Lung (tissue), 12 donors: Measurements from ENCODE around the gene CDK5R1. TPM values are rescaled to one million over a fixed set of nuclear protein-coding genes. Genes with fewer than 3 reads are reported as not detected.

Experiments
- ATAC-seq: fragments of 200-7000 bp; cut with Tn5 transposase; one replicate; pipeline ENCODE4 v1.9.1; 2020; ENCODE audit warnings: moderate number of reproducible peaks; ENCODE audit not compliant: insufficient read depth, low FRiP score
- DNase-seq, 3 donors: peaks; one replicate each; pipeline ENCODE4 v3.0.0-alpha.2; 2013 to 2017
- H3K27ac ChIP-seq, 2 donors: one replicate each; pipeline ENCODE4 v1.5.1; 2013; ENCODE audit warnings: mild to moderate bottlenecking in 2 of 2, moderate library complexity in 2 of 2, control low read depth in 1 of 2, inconsistent platforms in 1 of 2, low read depth in 1 of 2, low read length in 1 of 2
- H3K27me3 ChIP-seq, 3 donors: one replicate each; pipeline ENCODE4 v1.5.1; 2013; ENCODE audit warnings: low read length in 2 of 3; ENCODE audit not compliant: control insufficient read depth in 3 of 3, insufficient read depth in 3 of 3
- H3K36me3 ChIP-seq, 4 donors: one replicate each; pipeline ENCODE4 v1.5.1; 2013; ENCODE audit warnings: low read length in 4 of 4, mild to moderate bottlenecking in 1 of 4, moderate library complexity in 1 of 4; ENCODE audit not compliant: control insufficient read depth in 4 of 4, insufficient read depth in 4 of 4
- H3K4me1 ChIP-seq, 5 donors: one replicate each; pipeline ENCODE4 v1.5.1; 2013; ENCODE audit warnings: low read length in 5 of 5, mild to moderate bottlenecking in 2 of 5, moderate library complexity in 1 of 5; ENCODE audit not compliant: control insufficient read depth in 5 of 5, insufficient read depth in 5 of 5
- H3K4me3 ChIP-seq: one replicate; pipeline ENCODE4 v1.5.1; 2013; ENCODE audit warnings: mild to moderate bottlenecking, control low read depth, moderate library complexity
- H3K9ac ChIP-seq, 2 donors: one replicate each; pipeline ENCODE4 v1.5.1; 2013; ENCODE audit warnings: low read length in 2 of 2, control low read depth in 1 of 2; ENCODE audit not compliant: insufficient read depth in 1 of 2
- H3K9me3 ChIP-seq, 4 donors: one replicate each; pipeline ENCODE4 v1.5.1; 2013; ENCODE audit warnings: low read length in 3 of 4, mild to moderate bottlenecking in 1 of 4, moderate library complexity in 1 of 4; ENCODE audit not compliant: control insufficient read depth in 4 of 4, insufficient read depth in 3 of 4
- WGBS, 2 donors: extraction: QIAGEN DNeasy Blood & Tissue Kit; methylation state at CpG; one replicate each; pipeline ENCODE4 v1.1.7; 2013; 5-methylcytosine and 5-hydroxymethylcytosine counted together
- polyA plus RNA-seq, 2 donors: library from polyadenylated mRNA; stranded (reverse); fragments of 200-250 nt; gene quantifications; one replicate each; pipeline ENCODE4 v1.2.1, GENCODE V29; 2013
- total RNA-seq, 2 donors: library from RNA; depleted of rRNA in 1 of 2; stranded (reverse); fragments of >200 nt in 1 of 2; gene quantifications; one replicate each; pipeline ENCODE4 v1.2.1, GENCODE V29; 2014 to 2021
- TF ChIP-seq, protein P1 (sequence below): IDR thresholded peaks from 2 replicates; pipeline ENCODE4 v1.5.1; 2012; ENCODE audit warnings: mild to moderate bottlenecking; ENCODE audit errors: control extremely low read depth, extremely low read depth
- donor health status: control.
- donor health status: control.
- donor health status: Bipolar disorder and iron deficiency.
- donor health status: healthy.
- donor health status: DM: yes; HTN: yes; CAD: no.

The CDK5R1 gene
- total and polyA plus RNA-seq, 4 donors = 0.41 to 2.2 (median 1.4) TPM

DNA sequence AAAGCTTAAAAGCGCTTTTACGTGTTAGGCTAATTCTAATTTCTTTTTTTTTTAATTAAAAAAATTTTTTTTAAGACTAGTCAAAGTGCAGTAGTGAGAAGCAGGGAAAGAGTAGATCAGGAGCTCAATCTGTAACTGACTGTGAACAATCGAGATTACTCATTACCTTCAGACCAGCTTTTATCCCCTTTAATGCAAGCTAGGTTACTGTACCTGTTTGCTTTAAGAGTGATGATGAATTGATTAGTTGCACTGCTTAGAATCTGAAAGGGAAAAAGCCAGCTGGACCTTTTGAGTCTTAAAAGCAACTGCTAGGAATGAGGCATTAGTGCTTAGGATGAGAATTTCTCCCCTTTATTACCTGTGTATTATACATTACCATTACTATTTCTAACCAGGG is 23.5 kb upstream of the CDK5R1 start:
- Histone ChIP-seq H3K9me3 (no peaks in the 10 kb centered on the region), H3K4me3 (no peak overlapping the region), H3K9ac (no peak overlapping the region), H3K4me1 (peaks cover 0 to 1% (median 0%) of the 10 kb centered on the region in 5 donors), H3K27me3 (no peaks in the 10 kb centered on the region), H3K27ac (no peak overlapping the region), H3K36me3 (peaks cover 30 to 44% (median 33%) of the 10 kb centered on the region in 4 donors)
- DNase-seq (no peak), ATAC-seq (no peak)
- WGBS, 2 donors = 93 to 94% methylated on average over 3 of the region's 3 CpGs
- TF ChIP-seq, protein P1, sequence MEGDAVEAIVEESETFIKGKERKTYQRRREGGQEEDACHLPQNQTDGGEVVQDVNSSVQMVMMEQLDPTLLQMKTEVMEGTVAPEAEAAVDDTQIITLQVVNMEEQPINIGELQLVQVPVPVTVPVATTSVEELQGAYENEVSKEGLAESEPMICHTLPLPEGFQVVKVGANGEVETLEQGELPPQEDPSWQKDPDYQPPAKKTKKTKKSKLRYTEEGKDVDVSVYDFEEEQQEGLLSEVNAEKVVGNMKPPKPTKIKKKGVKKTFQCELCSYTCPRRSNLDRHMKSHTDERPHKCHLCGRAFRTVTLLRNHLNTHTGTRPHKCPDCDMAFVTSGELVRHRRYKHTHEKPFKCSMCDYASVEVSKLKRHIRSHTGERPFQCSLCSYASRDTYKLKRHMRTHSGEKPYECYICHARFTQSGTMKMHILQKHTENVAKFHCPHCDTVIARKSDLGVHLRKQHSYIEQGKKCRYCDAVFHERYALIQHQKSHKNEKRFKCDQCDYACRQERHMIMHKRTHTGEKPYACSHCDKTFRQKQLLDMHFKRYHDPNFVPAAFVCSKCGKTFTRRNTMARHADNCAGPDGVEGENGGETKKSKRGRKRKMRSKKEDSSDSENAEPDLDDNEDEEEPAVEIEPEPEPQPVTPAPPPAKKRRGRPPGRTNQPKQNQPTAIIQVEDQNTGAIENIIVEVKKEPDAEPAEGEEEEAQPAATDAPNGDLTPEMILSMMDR = no peak

GRCh38 chr17:32464374-32464773 is 22.4 kb upstream of the CDK5R1 start:
- no peaks in the 10 kb centered on the region for H3K27me3 ChIP-seq
- TF ChIP-seq, protein P1 = no peak
- DNase-seq (no peak), ATAC-seq (no peak)
- WGBS, 2 donors = 90 to 94% methylated on average over 1 of the region's 1 CpG
- no peak overlapping the region for H3K4me3 ChIP-seq
- no peak overlapping the region for H3K27ac ChIP-seq
- H3K9me3 ChIP-seq = no peaks in the 10 kb centered on the region
- no peak overlapping the region for H3K9ac ChIP-seq
- H3K4me1 ChIP-seq = peaks cover 0 to 1% (median 0%) of the 10 kb centered on the region in 5 donors
- H3K36me3 ChIP-seq = peaks cover 30 to 41% (median 33%) of the 10 kb centered on the region in 4 donors

GRCh38 chr17:32467949-32468348 is 18.8 kb upstream of the CDK5R1 start:
- no peak overlapping the region for H3K27ac ChIP-seq
- no peaks in the 10 kb centered on the region for H3K9me3 ChIP-seq
- no peak for ATAC-seq
- H3K4me3 ChIP-seq = no peak overlapping the region
- WGBS, 2 donors = 96 to 98% methylated on average over 7 of the region's 7 CpGs
- H3K36me3 ChIP-seq = peaks cover 40 to 54% (median 42%) of the 10 kb centered on the region in 4 donors
- no peak overlapping the region for H3K9ac ChIP-seq
- peaks cover 0 to 9% (median 0%) of the 10 kb centered on the region in 5 donors for H3K4me1 ChIP-seq
- DNase-seq = no peak
- TF ChIP-seq, protein P1 = no peak
- H3K27me3 ChIP-seq = no peaks in the 10 kb centered on the region
